HG03060 (cell line): ENCODE measurements around the gene RIOX2.

Source experiments
- ATAC-seq: cut with Tn5 transposase; IDR thresholded peaks from one replicate; pipeline ENCODE4 v1.9.1; 2021; ENCODE audit warnings: low read depth, moderate number of reproducible peaks; ENCODE audit not compliant: unreplicated experiment

Gene RIOX2

GRCh38 chr3:97957617-97958311 lies 14.5 kb downstream of the RIOX2 start:
- no peak for ATAC-seq

GRCh38 chr3:97956051-97956450 lies 16.2 kb downstream of the RIOX2 start:
- no peak for ATAC-seq

GRCh38 chr3:97954228-97954827 lies 17.9 kb downstream of the RIOX2 start:
- ATAC-seq, result no peak

GRCh38 chr3:97952872-97953271 lies 19.4 kb downstream of the RIOX2 start:
- no peak for ATAC-seq

- no peak for ATAC-seq
These were observed 20.0 kb downstream of the RIOX2 start for GRCh38 chr3:97952280-97952679.

- no peak for ATAC-seq
These were observed 21.9 kb downstream of the RIOX2 start for GRCh38 chr3:97950360-97950759.

GRCh38 chr3:97949743-97950142 lies 22.5 kb downstream of the RIOX2 start:
- ATAC-seq, result no peak

- no peak for ATAC-seq
These were observed 23.1 kb downstream of the RIOX2 start for GRCh38 chr3:97949110-97949485.

- no peak for ATAC-seq
These were observed 23.7 kb downstream of the RIOX2 start for GRCh38 chr3:97948351-97949109.

GRCh38 chr3:97942801-97943546 lies 29.3 kb downstream of the RIOX2 start:
- ATAC-seq, result no peak

- ATAC-seq, result no peak
These were observed 32.2 kb downstream of the RIOX2 start for GRCh38 chr3:97940034-97940433.

GRCh38 chr3:97939401-97939800 lies 32.8 kb downstream of the RIOX2 start:
- ATAC-seq, result no peak

- no peak for ATAC-seq
These were observed 33.8 kb downstream of the RIOX2 start for GRCh38 chr3:97938444-97938843.

GRCh38 chr3:97937205-97937604 lies 35.0 kb downstream of the RIOX2 start:
- no peak for ATAC-seq

GRCh38 chr3:97935842-97936241 lies 36.4 kb downstream of the RIOX2 start:
- no peak for ATAC-seq

GRCh38 chr3:97934980-97935695 lies 37.1 kb downstream of the RIOX2 start:
- no peak for ATAC-seq

GRCh38 chr3:97932387-97932801 lies 39.8 kb downstream of the RIOX2 start:
- ATAC-seq, result no peak

GRCh38 chr3:97931218-97931617 lies 41.0 kb downstream of the RIOX2 start:
- no peak for ATAC-seq

- no peak for ATAC-seq
These were observed 42.2 kb downstream of the RIOX2 start for GRCh38 chr3:97930018-97930417.

- no peak for ATAC-seq
These were observed 43.2 kb downstream of the RIOX2 start for GRCh38 chr3:97928986-97929385.
